ENCODE measurements around the gene IBA57. TPM values are rescaled to one million over a fixed set of nuclear protein-coding genes. Genes with fewer than 3 reads are reported as not detected.

IBA57 gene
- total RNA-seq, 2 donors from 2014 or later, result 6.8 to 7.7 TPM

- Mint-ChIP-seq H3K4me1 (no peaks in the 10 kb centered on the region), H3K27ac (no peak overlapping the region), H3K4me3 (no peak overlapping the region), H3K27me3 (ENCODE audit: insufficient read depth) (peaks cover 32% of the 10 kb centered on the region), H3K36me3 (ENCODE audit: low read depth) (peaks cover 6% of the 10 kb centered on the region), H3K9me3 (peaks cover 2% of the 10 kb centered on the region)
- Histone ChIP-seq H3K9me3 (ENCODE audit: control insufficient read depth, low read length) (no peaks in the 10 kb centered on the region), H3K4me3 (ENCODE audit: low read length) (no peak overlapping the region), H3K36me3 (ENCODE audit: control insufficient read depth, insufficient read depth, low read length) (no peaks in the 10 kb centered on the region), H3K4me1 (ENCODE audit: control insufficient read depth, insufficient read depth, low read length) (no peaks in the 10 kb centered on the region), H3K27me3 (ENCODE audit: control insufficient read depth, insufficient read depth, low read length, poor library complexity, severe bottlenecking) (no peaks in the 10 kb centered on the region), H3K27ac (ENCODE audit: low read depth, low read length) (no peak overlapping the region), H3K9ac (ENCODE audit: extremely low read depth, low read length, poor library complexity, severe bottlenecking) (no peak overlapping the region)
- DNase-seq, result no peak
- no peak for TF ChIP-seq CTCF (conservative IDR thresholded peaks at IDR 0.05)
- WGBS, 2 experiments (ENCODE audit: insufficient coverage in 1 of 2, insufficient read length in 1 of 2), result 96 to 100% methylated on average over 54 to 96 of the region's 96 CpGs
Observed at GRCh38 chr1:228211531-228212414, 46.2 kb downstream of the IBA57 start.

- no peak for TF ChIP-seq CTCF (conservative IDR thresholded peaks at IDR 0.05)
- Mint-ChIP-seq H3K9me3 (peaks cover 2% of the 10 kb centered on the region), H3K4me3 (peak overlapping the region; percentile 76), H3K4me1 (peaks cover 3% of the 10 kb centered on the region), H3K27ac (no peak overlapping the region), H3K27me3 (ENCODE audit: insufficient read depth) (peaks cover 32% of the 10 kb centered on the region), H3K36me3 (ENCODE audit: low read depth) (peaks cover 13% of the 10 kb centered on the region)
- Histone ChIP-seq H3K27me3 (ENCODE audit: control insufficient read depth, insufficient read depth, low read length, poor library complexity, severe bottlenecking) (no peaks in the 10 kb centered on the region), H3K36me3 (ENCODE audit: control insufficient read depth, insufficient read depth, low read length) (peaks cover under 1% of the 10 kb centered on the region), H3K9ac (ENCODE audit: extremely low read depth, low read length, poor library complexity, severe bottlenecking) (no peak overlapping the region), H3K4me3 (ENCODE audit: low read length) (no peak overlapping the region), H3K27ac (ENCODE audit: low read depth, low read length) (no peak overlapping the region), H3K9me3 (ENCODE audit: control insufficient read depth, low read length) (no peaks in the 10 kb centered on the region), H3K4me1 (ENCODE audit: control insufficient read depth, insufficient read depth, low read length) (peaks cover 2% of the 10 kb centered on the region)
- no peak for DNase-seq
- 76 to 95% methylated on average over 34 to 66 of the region's 66 CpGs for WGBS, 2 experiments (ENCODE audit: insufficient coverage in 1 of 2, insufficient read length in 1 of 2)
Observed at GRCh38 chr1:228212415-228212965, 46.9 kb downstream of the IBA57 start.

- H3K36me3 ChIP-seq (ENCODE audit: control insufficient read depth, insufficient read depth, low read length), result peaks cover 6% of the 10 kb centered on the region
- no peaks in the 10 kb centered on the region for H3K9me3 ChIP-seq (ENCODE audit: control insufficient read depth, low read length)
- Mint-ChIP-seq H3K27me3 (ENCODE audit: insufficient read depth) (peaks cover 32% of the 10 kb centered on the region), H3K4me3 (peak overlapping the region; percentile 76), H3K27ac (peak overlapping the region; percentile 90), H3K9me3 (peaks cover 2% of the 10 kb centered on the region), H3K36me3 (ENCODE audit: low read depth) (peaks cover 18% of the 10 kb centered on the region), H3K4me1 (peaks cover 7% of the 10 kb centered on the region)
- WGBS, 2 experiments (ENCODE audit: insufficient coverage in 1 of 2, insufficient read length in 1 of 2), result 1 to 2% methylated on average over 15 to 62 of the region's 67 CpGs
- peak overlapping the region; percentile 66 for H3K9ac ChIP-seq (ENCODE audit: extremely low read depth, low read length, poor library complexity, severe bottlenecking)
- TF ChIP-seq CTCF (conservative IDR thresholded peaks at IDR 0.05), result peak; percentile 69
- DNase-seq, result peak; percentile 97
- H3K4me1 ChIP-seq (ENCODE audit: control insufficient read depth, insufficient read depth, low read length), result peaks cover 5% of the 10 kb centered on the region
- H3K27me3 ChIP-seq (ENCODE audit: control insufficient read depth, insufficient read depth, low read length, poor library complexity, severe bottlenecking), result no peaks in the 10 kb centered on the region
- H3K27ac ChIP-seq (ENCODE audit: low read depth, low read length), result peak overlapping the region; percentile 17
- H3K4me3 ChIP-seq (ENCODE audit: low read length), result peak overlapping the region; percentile 82
Observed at GRCh38 chr1:228212966-228213844, 47.6 kb downstream of the IBA57 start.
